Measurements from ENCODE around the gene SLC35C1.

DNA sequence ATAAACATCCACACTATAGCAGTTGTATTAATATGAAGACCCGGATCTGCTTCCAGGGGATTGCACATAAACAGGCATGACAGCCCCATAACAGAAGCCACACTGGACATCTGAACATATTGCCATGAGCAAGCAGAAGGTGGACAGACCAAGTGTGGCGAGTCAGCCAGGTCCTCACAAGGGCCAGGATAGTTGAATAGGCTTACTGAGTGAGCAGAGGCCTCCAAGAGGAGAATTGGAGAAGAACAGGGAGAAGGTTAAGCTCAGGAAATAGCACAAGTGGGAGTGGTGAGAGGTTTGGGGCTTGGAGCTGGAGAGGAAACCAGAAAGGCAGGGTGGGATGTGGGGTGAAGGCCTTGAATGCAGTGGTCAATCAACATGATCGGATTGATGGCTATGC lies 10.8 kb downstream of the SLC35C1 start:
- TF ChIP-seq, protein P1, sequence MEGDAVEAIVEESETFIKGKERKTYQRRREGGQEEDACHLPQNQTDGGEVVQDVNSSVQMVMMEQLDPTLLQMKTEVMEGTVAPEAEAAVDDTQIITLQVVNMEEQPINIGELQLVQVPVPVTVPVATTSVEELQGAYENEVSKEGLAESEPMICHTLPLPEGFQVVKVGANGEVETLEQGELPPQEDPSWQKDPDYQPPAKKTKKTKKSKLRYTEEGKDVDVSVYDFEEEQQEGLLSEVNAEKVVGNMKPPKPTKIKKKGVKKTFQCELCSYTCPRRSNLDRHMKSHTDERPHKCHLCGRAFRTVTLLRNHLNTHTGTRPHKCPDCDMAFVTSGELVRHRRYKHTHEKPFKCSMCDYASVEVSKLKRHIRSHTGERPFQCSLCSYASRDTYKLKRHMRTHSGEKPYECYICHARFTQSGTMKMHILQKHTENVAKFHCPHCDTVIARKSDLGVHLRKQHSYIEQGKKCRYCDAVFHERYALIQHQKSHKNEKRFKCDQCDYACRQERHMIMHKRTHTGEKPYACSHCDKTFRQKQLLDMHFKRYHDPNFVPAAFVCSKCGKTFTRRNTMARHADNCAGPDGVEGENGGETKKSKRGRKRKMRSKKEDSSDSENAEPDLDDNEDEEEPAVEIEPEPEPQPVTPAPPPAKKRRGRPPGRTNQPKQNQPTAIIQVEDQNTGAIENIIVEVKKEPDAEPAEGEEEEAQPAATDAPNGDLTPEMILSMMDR (conservative IDR thresholded peaks at IDR 0.05) = peak; percentile 49; the same call in 1 of the 2 replicates
- TF ChIP-seq EZH2 (IDR thresholded peaks at IDR 0.05; ENCODE audit: low read depth) = no peak
